Measurements from ENCODE around the gene DAB2IP. TPM values are rescaled to one million over a fixed set of nuclear protein-coding genes. Genes with fewer than 3 reads are reported as not detected.

DAB2IP gene
- total RNA-seq: 0.75 and 0.78 TPM in 2 replicates

GRCh38 chr9:121651295-121652020, at the start of gene DAB2IP:
Gene DAB2IP (plus strand): TSS chr9:121651634. CDS start chr9:121651776, 142 bp downstream.
- DNase-seq (no peak), ATAC-seq (ENCODE audit: low read depth) (no peak)
- H3K9me3 Mint-ChIP-seq: no peaks in the 10 kb centered on the region
- TF ChIP-seq CTCF (IDR thresholded peaks at IDR 0.05): no peak
- ChIA-PET POLR2A (no interaction called here), CTCF (no interaction called here)
- no peaks in the 10 kb centered on the region for H3K36me3 Mint-ChIP-seq (ENCODE audit: low read depth)
- intact Hi-C loops (cut with micrococcal nuclease): no loop called here
- H3K27me3 Mint-ChIP-seq: peaks cover 69% of the 10 kb centered on the region
- no peak within 1 kb of the TSS for H3K27ac Mint-ChIP-seq
- H3K4me1 Mint-ChIP-seq: peaks cover 17% of the 10 kb centered on the region
- H3K4me3 Mint-ChIP-seq: peak within 1 kb of the TSS; percentile 64

GRCh38 chr9:121603028-121603427, 48.4 kb upstream of the DAB2IP start:
- Mint-ChIP-seq H3K9me3 (no peaks in the 10 kb centered on the region), H3K27me3 (peaks cover 48% of the 10 kb centered on the region), H3K27ac (no peak overlapping the region), H3K4me1 (peaks cover 7% of the 10 kb centered on the region), H3K4me3 (no peak overlapping the region), H3K36me3 (ENCODE audit: low read depth) (no peaks in the 10 kb centered on the region)
- TF ChIP-seq CTCF (IDR thresholded peaks at IDR 0.05): no peak
- ChIA-PET POLR2A (no interaction called here), CTCF (no interaction called here)
- intact Hi-C loops (cut with micrococcal nuclease): no loop called here
- no peak for ATAC-seq (ENCODE audit: low read depth)
- DNase-seq: no peak

GRCh38 chr9:121604242-121604641, 47.2 kb upstream of the DAB2IP start:
- ChIA-PET POLR2A (no interaction called here), CTCF (no interaction called here)
- intact Hi-C loops (cut with micrococcal nuclease): no loop called here
- H3K9me3 Mint-ChIP-seq: no peaks in the 10 kb centered on the region
- no peak overlapping the region for H3K4me3 Mint-ChIP-seq
- no peak for TF ChIP-seq CTCF (IDR thresholded peaks at IDR 0.05)
- ATAC-seq (ENCODE audit: low read depth) (no peak), DNase-seq (no peak)
- H3K36me3 Mint-ChIP-seq (ENCODE audit: low read depth): no peaks in the 10 kb centered on the region
- H3K4me1 Mint-ChIP-seq: peaks cover 3% of the 10 kb centered on the region
- no peak overlapping the region for H3K27ac Mint-ChIP-seq
- peaks cover 51% of the 10 kb centered on the region for H3K27me3 Mint-ChIP-seq

GRCh38 chr9:121604654-121605053, 46.8 kb upstream of the DAB2IP start:
- ATAC-seq (ENCODE audit: low read depth) (no peak), DNase-seq (no peak)
- ChIA-PET POLR2A (no interaction called here), CTCF (no interaction called here)
- peaks cover 53% of the 10 kb centered on the region for H3K27me3 Mint-ChIP-seq
- no peak for TF ChIP-seq CTCF (IDR thresholded peaks at IDR 0.05)
- no peak overlapping the region for H3K4me3 Mint-ChIP-seq
- H3K4me1 Mint-ChIP-seq: peaks cover 3% of the 10 kb centered on the region
- no peaks in the 10 kb centered on the region for H3K9me3 Mint-ChIP-seq
- intact Hi-C loops (cut with micrococcal nuclease): no loop called here
- no peak overlapping the region for H3K27ac Mint-ChIP-seq
- H3K36me3 Mint-ChIP-seq (ENCODE audit: low read depth): no peaks in the 10 kb centered on the region

GRCh38 chr9:121607434-121608167, 43.8 kb upstream of the DAB2IP start:
- Mint-ChIP-seq H3K4me3 (no peak overlapping the region), H3K9me3 (no peaks in the 10 kb centered on the region), H3K27ac (no peak overlapping the region), H3K36me3 (ENCODE audit: low read depth) (no peaks in the 10 kb centered on the region), H3K4me1 (peaks cover 3% of the 10 kb centered on the region), H3K27me3 (peaks cover 46% of the 10 kb centered on the region)
- TF ChIP-seq CTCF (IDR thresholded peaks at IDR 0.05): no peak
- ATAC-seq (ENCODE audit: low read depth): no peak
- intact Hi-C loops (cut with micrococcal nuclease): no loop called here
- ChIA-PET POLR2A (no interaction called here), CTCF (no interaction called here)
- no peak for DNase-seq
